ENCODE data around the gene ZMYM3.

The ZMYM3 gene

DNA sequence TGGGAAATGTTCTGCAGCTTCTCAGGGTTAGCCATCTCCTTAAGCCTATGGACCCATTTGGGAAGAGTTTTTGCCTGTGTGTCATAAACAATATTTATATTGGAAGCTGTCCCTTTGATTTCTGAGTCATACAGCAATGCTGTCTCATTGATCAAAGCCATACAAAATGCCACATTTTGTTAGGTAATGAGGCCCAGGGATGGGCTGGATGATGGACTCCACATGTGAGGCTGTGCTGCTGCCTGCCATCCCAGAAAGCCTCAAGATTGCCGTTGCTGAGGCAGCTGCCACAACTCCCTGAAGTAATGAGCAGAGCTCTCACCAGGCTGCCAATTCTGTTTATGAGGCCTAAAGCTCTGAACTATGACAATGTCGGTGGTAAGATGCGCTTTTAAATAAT is 43.1 kb downstream of the ZMYM3 start:
- Histone ChIP-seq H3K9ac (ENCODE audit: low read length) (no peak overlapping the region), H3K4me3 (ENCODE audit: low read depth, low read length) (no peak overlapping the region), H3K9me3 (ENCODE audit: control insufficient read depth, insufficient read depth, low read depth, low read length) (peaks cover 2% of the 10 kb centered on the region; the same call in 1 of the 2 replicates), H3K27me3 (ENCODE audit: control insufficient read depth, insufficient read depth, low read length) (no peaks in the 10 kb centered on the region), H3K27ac (ENCODE audit: low read depth, low read length) (no peak overlapping the region), H3K4me1 (ENCODE audit: control insufficient read depth, insufficient read depth, low read length) (no peaks in the 10 kb centered on the region), H3K36me3 (ENCODE audit: control insufficient read depth, insufficient read depth, low read length) (no peaks in the 10 kb centered on the region)

DNA sequence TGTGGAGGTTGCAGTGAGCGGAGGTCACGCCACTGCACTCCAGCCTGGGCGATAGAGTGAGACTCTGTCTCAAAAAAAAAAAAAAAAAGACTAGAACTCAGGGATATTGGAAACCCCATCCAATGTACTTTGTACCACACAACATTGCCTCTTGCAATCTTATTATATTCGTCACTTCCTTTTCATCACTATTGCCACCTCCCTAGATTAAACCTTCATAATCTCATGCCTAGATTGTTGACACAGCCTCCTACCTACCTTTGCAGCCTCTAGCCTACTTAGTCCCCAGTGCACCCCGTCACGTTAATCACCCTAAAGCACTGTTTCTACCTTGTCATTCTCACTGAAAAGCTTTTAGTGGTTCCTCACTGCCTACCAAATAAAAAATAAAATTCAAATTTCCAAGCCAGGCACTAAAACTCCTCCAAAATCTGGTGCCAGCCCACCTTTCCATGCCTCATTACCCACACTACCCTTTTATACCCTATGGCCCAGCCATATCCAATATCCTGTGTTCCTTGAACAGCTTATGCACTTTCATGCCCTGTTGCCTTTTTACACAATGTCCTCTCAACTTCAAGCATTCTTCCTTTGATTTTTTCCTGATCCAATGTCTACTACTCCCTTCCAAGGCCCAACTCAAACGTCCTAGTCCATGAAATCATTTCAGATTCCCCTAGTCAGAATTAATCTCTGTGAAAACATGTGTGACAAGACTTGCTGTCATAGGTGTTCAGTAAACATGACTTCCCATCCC is 54.5 kb downstream of the ZMYM3 start:
- Histone ChIP-seq H3K9me3 (ENCODE audit: control insufficient read depth, insufficient read depth, low read depth, low read length) (peaks cover 7% of the 10 kb centered on the region; the same call in 1 of the 2 replicates), H3K27ac (ENCODE audit: low read depth, low read length) (no peak overlapping the region), H3K27me3 (ENCODE audit: control insufficient read depth, insufficient read depth, low read length) (no peaks in the 10 kb centered on the region), H3K9ac (ENCODE audit: low read length) (no peak overlapping the region), H3K36me3 (ENCODE audit: control insufficient read depth, insufficient read depth, low read length) (no peaks in the 10 kb centered on the region), H3K4me3 (ENCODE audit: low read depth, low read length) (no peak overlapping the region), H3K4me1 (ENCODE audit: control insufficient read depth, insufficient read depth, low read length) (peaks cover 15% of the 10 kb centered on the region; the same call in 1 of the 2 replicates)

DNA sequence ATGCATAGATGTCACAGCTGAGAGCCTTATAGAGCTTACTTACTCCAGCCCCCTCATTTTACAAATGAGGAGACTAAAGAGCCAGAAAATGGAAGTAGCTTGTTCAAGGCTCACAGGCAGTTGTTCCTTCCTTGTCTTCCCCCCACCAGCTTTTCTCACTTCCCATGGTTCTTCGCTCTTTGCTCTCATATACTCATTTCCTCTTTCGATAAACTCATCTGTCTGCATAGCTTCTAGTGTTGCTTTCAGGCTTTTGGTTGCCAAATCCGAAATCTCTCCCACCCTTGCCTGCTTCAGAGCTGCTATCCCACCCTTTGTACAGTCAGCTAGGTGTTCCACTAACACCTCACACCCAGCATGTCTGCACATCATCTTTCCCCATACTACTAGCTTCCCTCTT is 55.9 kb downstream of the ZMYM3 start:
- Histone ChIP-seq H3K4me3 (ENCODE audit: low read depth, low read length) (no peak overlapping the region), H3K27ac (ENCODE audit: low read depth, low read length) (no peak overlapping the region), H3K9ac (ENCODE audit: low read length) (no peak overlapping the region), H3K36me3 (ENCODE audit: control insufficient read depth, insufficient read depth, low read length) (no peaks in the 10 kb centered on the region), H3K27me3 (ENCODE audit: control insufficient read depth, insufficient read depth, low read length) (no peaks in the 10 kb centered on the region), H3K4me1 (ENCODE audit: control insufficient read depth, insufficient read depth, low read length) (peaks cover 15% of the 10 kb centered on the region; the same call in 1 of the 2 replicates), H3K9me3 (ENCODE audit: control insufficient read depth, insufficient read depth, low read depth, low read length) (peaks cover 7% of the 10 kb centered on the region; the same call in 1 of the 2 replicates)

DNA sequence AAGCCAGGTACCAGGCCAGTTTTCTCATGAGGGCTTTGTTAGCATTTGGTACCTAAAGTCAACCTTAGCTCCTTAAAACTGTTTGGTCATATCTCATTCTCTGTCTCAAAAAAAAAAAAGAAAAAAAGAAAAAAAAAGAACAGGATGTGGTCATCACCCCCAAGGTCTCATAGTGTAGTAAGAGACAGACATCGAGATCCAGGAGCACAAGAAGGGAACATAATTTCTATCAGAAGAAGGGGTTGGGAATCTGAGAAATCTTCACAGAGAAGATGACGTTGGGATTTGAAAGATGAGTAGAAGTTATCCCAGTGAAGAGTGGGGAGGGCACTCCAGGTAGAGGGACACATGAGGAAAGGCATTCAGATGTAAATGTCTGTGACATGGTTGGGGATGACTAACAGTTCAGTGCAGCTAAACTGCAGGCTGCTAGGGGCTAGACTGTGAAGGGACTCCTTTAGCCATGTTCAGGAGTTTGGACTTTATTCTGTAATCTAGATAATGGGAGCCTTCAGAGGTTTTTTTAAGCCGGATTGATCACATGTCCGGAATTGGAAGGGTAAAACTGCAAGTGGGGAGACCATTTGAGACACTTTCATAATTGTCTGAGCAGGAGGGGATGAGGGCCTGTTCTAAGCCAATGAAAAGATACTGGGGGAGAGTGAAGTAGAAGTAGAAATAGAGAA is 57.8 kb downstream of the ZMYM3 start:
- no peak overlapping the region for H3K4me3 ChIP-seq (ENCODE audit: low read depth, low read length)
- no peaks in the 10 kb centered on the region for H3K36me3 ChIP-seq (ENCODE audit: control insufficient read depth, insufficient read depth, low read length)
- H3K27me3 ChIP-seq (ENCODE audit: control insufficient read depth, insufficient read depth, low read length) = no peaks in the 10 kb centered on the region
- H3K9ac ChIP-seq (ENCODE audit: low read length) = no peak overlapping the region
- H3K27ac ChIP-seq (ENCODE audit: low read depth, low read length) = no peak overlapping the region; the same call in 1 of the 2 replicates
- peaks cover 3% of the 10 kb centered on the region; the same call in 1 of the 2 replicates for H3K9me3 ChIP-seq (ENCODE audit: control insufficient read depth, insufficient read depth, low read depth, low read length)
- peaks cover 20% of the 10 kb centered on the region; the same call in 1 of the 2 replicates for H3K4me1 ChIP-seq (ENCODE audit: control insufficient read depth, insufficient read depth, low read length)

DNA sequence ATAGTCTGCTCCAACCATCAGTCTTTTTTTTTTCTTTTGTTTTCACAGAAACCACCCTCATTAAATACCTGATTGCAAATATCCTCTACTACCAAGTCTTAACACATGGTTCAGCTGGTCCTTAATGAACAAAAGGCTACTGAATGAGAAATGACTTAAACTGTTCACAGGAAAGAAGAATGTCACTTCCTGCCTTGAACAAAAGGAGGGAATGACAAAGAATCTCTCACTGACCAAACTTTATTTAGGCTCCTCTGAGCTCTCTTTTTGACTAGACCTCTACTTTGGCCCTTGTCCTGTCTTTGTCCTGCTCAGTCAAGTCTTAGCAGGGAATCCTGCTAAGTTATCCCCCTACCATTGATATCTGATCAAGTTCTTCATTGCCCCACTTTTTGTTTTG is 62.7 kb downstream of the ZMYM3 start:
- Histone ChIP-seq H3K27ac (ENCODE audit: low read depth, low read length) (peak overlapping the region; percentile 58; the same call in 1 of the 2 replicates), H3K9me3 (ENCODE audit: control insufficient read depth, insufficient read depth, low read depth, low read length) (peaks cover 2% of the 10 kb centered on the region; the same call in 1 of the 2 replicates), H3K9ac (ENCODE audit: low read length) (no peak overlapping the region), H3K36me3 (ENCODE audit: control insufficient read depth, insufficient read depth, low read length) (no peaks in the 10 kb centered on the region), H3K4me3 (ENCODE audit: low read depth, low read length) (no peak overlapping the region), H3K4me1 (ENCODE audit: control insufficient read depth, insufficient read depth, low read length) (peaks cover 16% of the 10 kb centered on the region; the same call in 1 of the 2 replicates), H3K27me3 (ENCODE audit: control insufficient read depth, insufficient read depth, low read length) (no peaks in the 10 kb centered on the region)
